HepG2 (cell line): ENCODE measurements around the gene KRTAP3-2. TPM values are rescaled to one million over a fixed set of nuclear protein-coding genes. Genes with fewer than 3 reads are reported as not detected.

ENCODE experiments used
- CC2D1A ChIP-seq: sonication (generic); formaldehyde crosslinking; IDR thresholded peaks from 2 replicates; pipeline ENCODE4 v1.8.1; 2023; ENCODE audit warnings: mild to moderate bottlenecking, missing genetic modification reagents
- CENPT ChIP-seq: sonication (generic); formaldehyde crosslinking; IDR thresholded peaks from 2 replicates; pipeline ENCODE4 v1.8.0; 2022; ENCODE audit warnings: low read depth, mild to moderate bottlenecking, moderate library complexity, missing genetic modification reagents
- FOSL1 ChIP-seq: sonication (generic); formaldehyde crosslinking; IDR thresholded peaks from 2 replicates; pipeline ENCODE4 v1.9.0; 2021; ENCODE audit warnings: missing genetic modification reagents, borderline replicate concordance
- HINFP ChIP-seq: sonication (generic); formaldehyde crosslinking; IDR thresholded peaks from 2 replicates; pipeline ENCODE4 v1.4.0; 2020; ENCODE audit warnings: low read depth, mild to moderate bottlenecking, missing genetic modification reagents
- HOXD1 ChIP-seq: sonication (generic); formaldehyde crosslinking; IDR thresholded peaks from 2 replicates; pipeline ENCODE4 v1.5.0; 2020; ENCODE audit warnings: missing genetic modification reagents
- LCORL ChIP-seq, 2 experiments: fragments of 450-650 bp in 1 of 2; sonication (generic) in 1 of 2; formaldehyde crosslinking in 1 of 2; IDR thresholded peaks; 2 replicates each; pipeline versions ENCODE4 v1.5.0 to v1.6.1; 2017 to 2020; ENCODE audit warnings: antibody characterized with exemption in 1 of 2, missing genetic modification reagents in 1 of 2
- MXD1 ChIP-seq: sonication (generic); formaldehyde crosslinking; IDR thresholded peaks from 2 replicates; pipeline ENCODE4 v1.4.0; 2020; ENCODE audit warnings: mild to moderate bottlenecking, missing genetic modification reagents
- NFRKB ChIP-seq: fragments of 450-650 bp; IDR thresholded peaks from 2 replicates; pipeline ENCODE4 v1.6.1; 2017
- PRDM10 ChIP-seq: sonication (generic); formaldehyde crosslinking; IDR thresholded peaks from 2 replicates; pipeline ENCODE4 v1.4.0; 2020; ENCODE audit warnings: low read depth, missing genetic modification reagents
- RBAK ChIP-seq: sonication (generic); formaldehyde crosslinking; IDR thresholded peaks from 2 replicates; pipeline ENCODE4 v1.5.1; 2020; ENCODE audit warnings: mild to moderate bottlenecking, missing genetic modification reagents
- SIN3B ChIP-seq: fragments of 150-350 bp; IDR thresholded peaks from 2 replicates; pipeline ENCODE4 v1.6.1; 2014; ENCODE audit warnings: low read length
- ZBTB39 ChIP-seq: sonication (generic); formaldehyde crosslinking; IDR thresholded peaks from 2 replicates; pipeline ENCODE4 v1.5.0; 2020; ENCODE audit warnings: missing genetic modification reagents
- ZFP1 ChIP-seq: IDR thresholded peaks from 2 replicates; pipeline ENCODE4 v1.6.1; 2016
- ZNF10 ChIP-seq: sonication (generic); formaldehyde crosslinking; IDR thresholded peaks from 2 replicates; pipeline ENCODE4 v1.4.0; 2020; ENCODE audit warnings: mild to moderate bottlenecking, low read depth, missing genetic modification reagents, borderline replicate concordance
- ZNF484 ChIP-seq: sonication (generic); formaldehyde crosslinking; IDR thresholded peaks from 2 replicates; pipeline ENCODE4 v1.5.1; 2020; ENCODE audit warnings: mild to moderate bottlenecking, low read depth, missing genetic modification reagents, borderline replicate concordance
- ZNF609 ChIP-seq: sonication (generic); formaldehyde crosslinking; IDR thresholded peaks from 2 replicates; pipeline ENCODE4 v1.4.0; 2020; ENCODE audit warnings: mild to moderate bottlenecking, missing genetic modification reagents, borderline replicate concordance
- ZNF644 ChIP-seq: IDR thresholded peaks from 2 replicates; pipeline ENCODE4 v1.6.1; 2016; ENCODE audit warnings: low read depth
- ZNF777 ChIP-seq: sonication (generic); formaldehyde crosslinking; IDR thresholded peaks from 2 replicates; pipeline ENCODE4 v1.4.0; 2020; ENCODE audit warnings: missing genetic modification reagents
- polyA plus RNA-seq, 8 experiments: library from polyadenylated mRNA; depleted of rRNA in 3 of 8; stranded (reverse) in 7 of 8; unstranded in 1 of 8; fragments of >200 nt; fragmentation: Illumina TruSeq in 4 of 8; extraction: Trizol in 4 of 8; gene quantifications; 2 replicates each; pipeline versions ENCODE4 v1.2.1 to v1.2.3, GENCODE V29; 2011 to 2016; ENCODE audit warnings: low read depth in 4 of 8, missing spikeins in 1 of 8, mixed read lengths in 1 of 8; ENCODE audit not compliant: insufficient read depth in 1 of 8
- total RNA-seq, 5 experiments: library from RNA; depleted of rRNA; stranded (reverse); fragments of >200 nt; fragmentation: Illumina TruSeq; extraction: Trizol; gene quantifications; 2 replicates each; pipeline ENCODE4 v1.2.3, GENCODE V29; 2016; ENCODE audit warnings: low read depth in 1 of 5

Gene KRTAP3-2
- total and polyA plus RNA-seq, 2 of the 13 experiments (the other 11 are each of a cell fraction or from before 2014, with no cell fraction given) = not detected

GRCh38 chr17:41009301-41009760, 9.6 kb upstream of the KRTAP3-2 start (continued):
- no peak for TF ChIP-seq PRDM10 (CRISPR knock-in tag)
- TF ChIP-seq MXD1 = no peak
- TF ChIP-seq ZNF644 (CRISPR knock-in tag) = peak; percentile 32; the same call in 1 of the 2 replicates
- no peak for TF ChIP-seq ZNF484
- no peak for TF ChIP-seq ZNF10 (CRISPR knock-in tag)
- no peak for TF ChIP-seq ZFP1 (CRISPR knock-in tag)
- TF ChIP-seq HINFP (CRISPR knock-in tag) = no peak
- TF ChIP-seq SIN3B = 0 out of 2 replicates have a peak, but pooled peaks have one; percentile 43
- TF ChIP-seq HOXD1 (CRISPR knock-in tag) = peak; percentile 76
- 0 out of 2 replicates have a peak, but pooled peaks have one; percentile 27 for TF ChIP-seq ZNF777 (CRISPR knock-in tag)
- TF ChIP-seq RBAK (CRISPR knock-in tag) = no peak
- no peak for TF ChIP-seq LCORL (IDR thresholded peaks at IDR 0.05)
- peak; percentile 66; the same call in 1 of the 2 replicates for TF ChIP-seq LCORL (CRISPR knock-in tag; IDR thresholded peaks at IDR 0.05)
- TF ChIP-seq CC2D1A (CRISPR knock-in tag) = no peak
- peak; percentile 87 for TF ChIP-seq ZNF609
- TF ChIP-seq FOSL1 (CRISPR knock-in tag) = peak; percentile 37; the same call in 1 of the 2 replicates
- TF ChIP-seq ZBTB39 (CRISPR knock-in tag) = no peak
- TF ChIP-seq NFRKB = no peak
- TF ChIP-seq CENPT (CRISPR knock-in tag) = no peak
